ENCODE data around the gene ACVR2B.
"Not testable (repeated sequence)": the region's sequence is repeated elsewhere in the genome, so short reads cannot be mapped to it uniquely, and the experiment has no call there.

ACVR2B gene

DNA sequence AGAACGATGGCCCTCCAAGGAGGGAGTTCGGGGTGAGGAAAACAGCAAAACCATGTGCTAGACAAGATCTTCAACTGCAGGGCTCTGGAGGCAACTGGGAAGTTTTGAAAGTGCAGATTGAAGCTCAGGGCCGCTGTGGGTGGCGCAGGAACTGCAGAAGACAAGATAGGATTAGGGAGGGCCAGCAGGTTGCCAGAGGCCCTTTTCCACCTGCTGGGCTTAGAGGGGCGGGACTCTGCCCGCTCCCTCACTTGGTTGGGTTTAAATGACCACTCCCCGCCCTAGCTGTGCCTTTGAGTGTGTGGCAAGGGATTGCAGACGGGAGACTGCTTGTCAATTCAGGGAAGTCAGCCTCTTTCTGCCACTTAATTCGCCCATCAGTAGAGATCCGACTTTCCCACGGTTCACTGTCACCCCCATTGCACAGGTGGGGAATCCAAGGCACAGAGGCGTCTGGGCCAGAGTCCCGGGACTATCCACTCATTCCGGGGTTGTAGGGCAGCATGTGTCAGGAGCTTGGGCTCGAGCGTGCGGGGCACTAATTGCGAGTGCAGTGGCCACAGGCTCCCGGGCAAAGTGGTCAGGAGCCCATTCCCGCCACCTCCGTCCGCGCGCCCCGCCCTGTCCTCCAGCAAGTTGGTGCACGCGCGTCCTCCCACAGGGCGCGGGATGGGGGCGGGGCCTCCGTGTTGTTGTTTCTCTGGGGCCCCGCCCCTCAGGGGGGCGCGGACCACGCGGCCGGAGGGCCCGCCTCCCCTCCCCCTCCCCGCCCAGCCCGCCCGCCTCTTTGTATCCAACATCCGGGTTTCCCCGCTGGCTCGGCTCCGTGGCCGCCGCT, at the start of gene ACVR2B:
ACVR2B (plus strand) TSS at position 816 of the 838 bp plus-strand sequence. CDS start 433 bp downstream, outside the sequence.
- DNase-seq: peak; percentile 92

DNA sequence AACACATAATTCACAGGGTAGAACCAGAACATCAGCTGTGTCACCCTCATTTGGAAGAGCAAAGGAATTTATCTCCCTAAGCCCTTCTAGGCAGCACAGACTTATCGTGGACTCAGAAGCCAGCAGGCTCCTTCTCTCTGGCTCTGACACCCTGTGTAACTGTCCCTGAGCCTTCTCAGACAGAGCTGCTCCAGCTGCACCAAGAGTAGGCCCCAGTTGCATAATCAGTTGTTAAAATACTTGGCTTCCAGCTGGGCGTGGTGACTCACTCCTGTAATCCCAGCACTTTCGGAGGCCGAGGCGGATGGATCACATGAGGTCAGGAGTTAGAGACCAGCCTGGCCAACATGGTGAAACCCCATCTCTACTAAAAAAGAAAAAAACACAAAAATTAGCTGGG, 49.4 kb upstream of the ACVR2B start:
- DNase-seq: no peak

DNA sequence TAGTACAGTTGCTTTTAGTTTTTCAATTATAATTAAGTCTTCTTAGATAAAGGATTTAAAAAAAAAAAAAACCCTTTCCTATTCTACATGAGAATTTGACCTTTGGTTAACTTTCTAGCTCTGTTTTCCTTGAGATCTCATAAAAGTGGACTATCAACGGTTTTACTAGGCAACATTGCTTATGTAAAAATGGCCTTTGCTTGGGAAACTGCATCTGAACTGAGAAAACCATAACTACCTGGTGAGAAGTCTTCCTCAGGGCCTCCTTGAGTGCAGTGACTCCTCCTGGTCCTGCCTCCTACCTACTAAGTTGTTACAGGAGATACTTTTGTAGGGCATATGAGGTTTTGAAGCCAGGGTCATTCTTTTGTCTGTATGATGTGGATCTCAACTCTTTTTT, 42.1 kb upstream of the ACVR2B start:
- DNase-seq: no peak

DNA sequence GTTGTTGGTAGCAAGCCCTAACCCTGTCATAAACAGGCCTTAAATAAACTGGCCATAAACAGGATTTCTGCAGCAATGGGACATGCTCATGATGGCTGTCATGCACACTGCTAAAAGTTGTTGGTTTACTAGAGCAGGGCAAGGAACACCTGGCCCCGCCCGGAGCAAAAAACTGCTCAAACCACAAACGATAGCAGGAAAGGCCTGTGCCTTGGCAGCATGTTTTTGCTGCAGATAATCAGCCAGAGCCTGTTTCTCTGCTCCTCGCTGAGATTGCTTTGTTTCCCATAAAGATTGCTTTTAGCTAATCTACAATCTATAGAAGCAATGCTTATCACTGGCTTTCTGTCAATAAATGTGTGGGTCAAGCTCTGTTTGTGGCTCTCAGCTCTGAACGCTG, 32.9 kb upstream of the ACVR2B start:
- not testable (repeated sequence) for DNase-seq

DNA sequence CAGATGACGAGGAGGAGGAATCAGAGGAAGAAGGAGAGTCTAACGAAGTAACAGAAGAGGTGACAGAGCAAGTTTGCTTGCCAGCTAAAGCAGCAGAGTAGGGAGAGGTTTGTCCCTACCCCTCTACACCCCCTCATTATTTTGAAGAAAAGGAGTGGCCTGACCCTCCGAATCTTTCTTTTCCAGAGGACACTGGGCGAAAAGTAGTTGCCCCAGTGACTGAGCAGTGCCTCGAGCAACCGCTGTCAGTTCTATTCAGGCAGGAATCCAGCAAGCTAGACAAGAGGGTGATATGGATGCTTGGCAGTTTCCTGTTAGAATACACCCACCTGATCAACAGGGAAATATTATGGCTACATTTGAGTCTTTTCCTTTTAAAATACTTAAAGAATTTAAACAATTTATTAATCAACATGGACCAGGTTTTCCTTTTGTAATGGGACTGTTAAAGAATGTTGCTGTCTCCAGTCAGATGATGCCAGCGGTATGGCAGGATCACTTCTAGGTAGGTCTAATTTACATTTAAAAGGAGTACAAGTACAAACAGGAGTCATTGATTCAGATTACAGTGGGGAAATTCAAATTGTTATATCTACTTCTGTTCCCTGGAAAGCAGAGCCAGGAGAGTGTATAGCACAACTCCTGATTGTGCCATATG, 31.9 kb upstream of the ACVR2B start:
- no peak for DNase-seq

DNA sequence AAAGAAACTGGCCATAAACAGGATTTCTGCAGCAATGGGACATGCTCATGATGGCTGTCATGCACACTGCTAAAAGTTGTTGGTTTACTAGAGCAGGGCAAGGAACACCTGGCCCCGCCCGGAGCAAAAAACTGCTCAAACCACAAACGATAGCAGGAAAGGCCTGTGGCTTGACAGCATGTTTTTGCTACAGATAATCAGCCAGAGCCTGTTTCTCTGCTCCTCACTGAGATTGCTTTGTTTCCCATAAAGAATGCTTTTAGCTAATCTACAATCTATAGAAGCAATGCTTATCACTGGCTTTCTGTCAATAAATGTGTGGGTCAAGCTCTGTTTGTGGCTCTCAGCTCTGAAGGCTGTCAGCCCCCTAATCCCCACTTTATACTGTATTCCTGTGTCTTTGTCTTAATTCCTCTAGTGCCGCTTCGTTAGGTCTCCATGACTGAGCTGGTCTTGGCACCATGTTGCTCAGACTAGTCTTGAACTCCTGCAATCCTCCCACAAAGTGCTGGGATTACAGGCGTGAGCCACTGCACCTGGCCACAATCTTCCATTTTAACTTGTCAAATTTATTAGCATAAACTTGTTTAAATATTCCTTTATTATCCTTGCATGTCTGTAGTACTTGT, 26.8 kb upstream of the ACVR2B start:
- not testable (repeated sequence) for DNase-seq

DNA sequence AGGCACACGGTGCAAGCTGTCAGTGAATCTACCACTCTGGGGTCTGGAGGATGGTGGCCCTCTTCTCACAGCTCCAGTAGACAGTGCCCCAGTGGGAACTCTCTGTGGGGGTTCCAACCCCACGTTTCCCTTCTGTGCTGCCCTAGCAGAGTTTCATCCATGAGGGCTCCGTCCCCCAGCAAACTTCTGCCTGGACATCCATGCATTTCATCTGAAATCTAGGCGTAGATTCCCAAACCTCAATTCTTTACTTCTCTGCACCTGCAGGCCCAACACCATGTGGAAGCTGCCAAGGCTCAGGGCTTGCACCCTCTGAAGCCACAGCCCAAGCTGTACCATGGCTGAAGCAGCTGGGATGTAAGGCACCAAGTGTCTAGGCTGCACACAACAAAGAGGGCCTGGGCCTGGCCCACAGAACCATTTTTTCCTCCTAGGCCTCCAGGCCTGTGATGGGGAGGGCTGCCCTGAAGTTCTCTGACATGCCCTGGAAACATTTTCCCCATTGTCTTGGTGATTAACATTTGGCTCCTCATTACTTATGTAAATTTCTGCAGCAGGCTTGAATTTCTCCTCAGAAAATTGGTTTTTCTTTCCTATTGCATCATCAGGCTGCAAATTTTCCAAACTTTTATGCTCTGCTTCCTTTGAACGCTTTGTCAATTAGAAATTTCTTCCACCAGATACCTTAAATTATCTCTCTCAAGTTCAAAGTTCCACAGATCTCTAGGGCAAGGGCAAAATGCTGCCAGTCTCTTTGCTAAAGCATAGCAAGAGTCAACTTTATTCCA, 20.6 kb upstream of the ACVR2B start:
- DNase-seq: not testable (repeated sequence)

DNA sequence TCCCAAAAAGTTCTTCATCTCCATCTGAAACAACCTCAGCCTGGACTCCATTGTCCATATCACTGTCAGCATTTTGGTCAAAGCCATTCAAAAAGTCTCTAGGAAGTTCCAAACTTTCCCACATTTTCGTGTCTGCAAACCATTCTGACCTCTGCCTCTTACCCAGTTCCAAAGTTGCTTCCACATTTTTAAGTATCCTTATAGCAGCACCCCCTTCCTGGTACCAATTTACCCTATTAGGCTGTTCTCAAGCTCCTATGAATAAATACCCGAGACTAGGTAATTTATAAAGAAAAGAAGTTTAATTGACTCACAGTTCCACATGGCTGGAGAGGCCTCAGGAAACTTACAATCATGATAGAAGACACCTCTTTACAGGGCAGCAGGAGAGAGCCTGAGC, 20.0 kb upstream of the ACVR2B start:
- DNase-seq: not testable (repeated sequence)

DNA sequence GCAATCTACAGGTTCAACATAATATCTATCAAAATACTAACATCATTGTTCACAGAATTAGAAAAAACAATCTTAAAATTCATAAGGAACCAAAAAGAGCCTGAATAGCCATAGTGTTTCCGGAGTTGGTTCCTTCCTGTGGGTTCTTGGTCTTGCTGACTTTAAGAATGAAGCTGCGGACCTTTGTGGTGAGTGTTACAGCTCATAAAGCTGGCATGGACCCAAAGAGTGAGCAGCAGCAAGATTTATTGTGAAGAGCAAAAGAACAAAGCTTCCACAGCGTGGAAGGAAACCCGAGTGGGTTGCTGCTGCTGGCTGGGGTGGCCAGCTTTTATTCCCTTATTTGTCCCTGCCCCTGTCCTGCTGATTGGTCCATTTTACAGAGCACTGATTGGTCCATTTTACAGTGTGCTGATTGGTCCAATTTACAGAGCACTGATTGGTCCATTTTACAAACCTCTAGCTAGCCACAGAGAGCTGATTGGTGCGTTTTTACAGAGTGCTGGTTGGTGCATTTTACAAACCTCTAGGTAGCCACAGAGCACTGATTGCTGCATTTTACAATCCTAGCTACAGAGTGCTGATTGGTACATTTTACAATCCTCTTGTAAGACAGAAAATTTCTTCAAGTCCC, 15.1 kb upstream of the ACVR2B start:
- not testable (repeated sequence) for DNase-seq

DNA sequence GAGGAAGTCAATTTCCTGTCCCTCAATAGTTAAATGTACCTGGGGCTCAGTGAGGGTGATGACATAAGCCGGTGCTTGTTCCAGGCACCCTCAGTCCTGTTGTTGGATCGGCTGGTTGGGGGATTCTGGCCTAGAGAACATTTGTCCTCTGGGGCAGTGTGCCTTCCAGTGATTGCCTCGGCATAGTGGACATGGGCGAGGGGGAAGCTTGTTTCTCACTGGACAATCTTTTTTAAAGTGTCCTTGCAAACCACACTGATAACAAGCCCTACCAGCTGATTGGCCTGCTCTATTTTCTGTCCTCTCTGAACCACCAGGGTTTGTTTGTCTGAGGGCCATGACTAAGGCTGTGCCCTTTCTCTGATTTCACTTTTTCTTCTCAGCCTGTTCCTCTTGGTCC, 10.5 kb upstream of the ACVR2B start:
- DNase-seq: not testable (repeated sequence)

DNA sequence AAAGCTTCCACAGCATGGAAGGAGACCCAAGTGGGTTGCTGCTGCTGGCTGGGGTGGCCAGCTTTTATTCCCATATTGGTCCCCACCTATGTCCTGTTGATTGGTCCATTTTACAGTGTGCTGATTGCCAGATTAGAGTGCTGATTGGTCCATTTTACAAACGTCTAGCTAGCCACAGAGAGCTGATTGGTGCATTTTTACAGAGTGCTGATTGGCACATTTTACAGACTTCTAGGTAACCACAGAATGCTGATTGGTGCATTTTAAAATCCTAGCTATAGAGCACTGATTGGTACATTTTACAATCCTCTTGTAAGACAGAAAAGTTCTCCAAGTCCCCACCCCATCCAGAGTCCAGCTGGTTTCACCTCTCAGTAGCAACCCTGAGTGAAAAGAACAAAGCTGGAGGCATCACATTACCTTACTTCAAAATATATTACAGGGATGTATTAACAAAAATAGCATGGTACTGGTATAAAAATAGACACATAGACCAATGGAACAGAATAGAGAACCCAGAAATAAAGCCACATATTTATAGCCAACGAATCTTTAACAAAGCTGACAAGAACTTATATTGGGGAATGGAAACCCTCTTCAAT, 7.5 kb upstream of the ACVR2B start:
- no peak for DNase-seq

DNA sequence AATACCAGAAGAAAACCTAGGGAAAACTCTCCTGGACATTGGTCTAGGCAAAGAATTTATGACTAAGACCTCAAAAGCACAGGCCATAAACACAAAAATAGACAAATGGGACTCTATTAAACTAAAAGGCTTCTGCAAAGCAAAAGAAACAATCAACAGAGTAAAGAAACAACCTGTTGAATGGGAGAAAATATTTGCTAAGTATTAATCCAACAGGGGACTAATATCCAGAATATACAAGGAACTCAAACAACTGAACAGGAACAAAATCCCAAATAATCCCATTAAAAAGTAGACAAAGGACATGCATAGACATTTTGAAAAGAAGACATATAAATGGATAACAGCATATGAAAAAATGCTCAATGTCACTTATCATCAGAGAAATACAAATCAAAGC, 6.9 kb upstream of the ACVR2B start:
- DNase-seq: no peak

DNA sequence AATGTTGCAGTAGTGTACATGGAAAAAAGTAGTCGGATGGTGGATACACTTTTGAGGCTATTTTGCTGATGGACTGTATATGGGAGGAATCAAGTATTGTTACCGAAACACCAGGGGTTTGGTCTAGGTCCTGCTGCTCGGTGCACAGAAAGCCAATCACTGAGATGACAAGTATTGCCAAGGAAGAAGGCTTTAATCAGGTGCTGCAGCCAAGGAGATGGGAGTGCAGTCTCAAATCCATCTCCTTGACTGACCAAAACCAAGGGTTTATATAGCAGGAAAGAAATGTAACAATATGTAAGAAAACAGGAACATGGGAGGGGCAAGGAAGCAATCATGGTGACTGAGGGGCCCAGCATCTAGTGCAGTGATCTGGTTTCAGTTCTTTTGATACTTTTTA, 2.8 kb upstream of the ACVR2B start:
- no peak for DNase-seq

DNA sequence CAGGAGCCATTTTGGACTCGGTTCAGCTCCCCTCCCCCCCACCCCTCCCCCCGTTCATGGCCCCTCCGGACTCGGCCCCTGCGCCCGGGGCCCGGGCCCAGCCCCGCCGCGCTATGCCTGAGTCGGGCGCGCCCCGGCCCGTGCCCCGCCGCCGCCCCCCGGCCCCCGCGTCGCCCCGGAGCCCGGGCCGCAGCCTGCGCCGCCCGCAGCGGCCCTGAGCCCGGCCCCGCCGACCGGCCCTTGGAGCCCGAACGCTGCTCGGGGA, 155 bp downstream of the ACVR2B start:
- no peak for DNase-seq

DNA sequence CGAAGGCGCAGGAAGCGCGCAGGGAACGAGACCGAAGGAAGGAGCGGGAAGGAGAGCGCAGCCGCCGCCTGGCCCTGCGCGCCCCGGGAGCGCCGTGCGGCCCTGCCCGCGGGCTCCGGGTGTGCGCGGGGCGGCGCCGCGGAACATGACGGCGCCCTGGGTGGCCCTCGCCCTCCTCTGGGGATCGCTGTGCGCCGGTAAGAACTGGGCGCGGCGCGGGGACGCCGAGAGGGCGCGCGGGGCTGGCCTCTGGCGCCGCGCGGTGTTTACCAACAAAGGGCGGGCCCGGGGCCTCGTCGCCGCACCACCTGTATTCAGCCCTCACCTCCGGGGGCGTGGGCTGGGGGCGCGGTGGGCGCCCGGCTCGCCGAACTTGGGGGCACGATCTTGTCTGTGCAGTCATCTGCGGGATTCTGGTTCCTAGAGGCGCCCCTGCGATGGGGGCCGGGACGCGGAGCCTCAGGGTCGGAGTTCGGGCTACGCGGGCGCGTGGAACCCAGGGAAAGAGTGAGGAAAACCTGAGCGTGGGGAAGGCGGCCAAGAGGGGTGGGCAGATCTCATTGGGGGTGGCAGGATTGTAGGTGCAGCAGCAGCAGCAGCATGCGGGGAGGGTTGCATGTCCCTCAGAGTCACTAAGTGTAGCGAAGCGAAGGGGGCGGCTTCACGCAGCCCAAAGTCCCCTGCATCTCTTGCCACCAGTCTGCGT, 641 bp downstream of the ACVR2B start:
- DNase-seq: peak; percentile 55

DNA sequence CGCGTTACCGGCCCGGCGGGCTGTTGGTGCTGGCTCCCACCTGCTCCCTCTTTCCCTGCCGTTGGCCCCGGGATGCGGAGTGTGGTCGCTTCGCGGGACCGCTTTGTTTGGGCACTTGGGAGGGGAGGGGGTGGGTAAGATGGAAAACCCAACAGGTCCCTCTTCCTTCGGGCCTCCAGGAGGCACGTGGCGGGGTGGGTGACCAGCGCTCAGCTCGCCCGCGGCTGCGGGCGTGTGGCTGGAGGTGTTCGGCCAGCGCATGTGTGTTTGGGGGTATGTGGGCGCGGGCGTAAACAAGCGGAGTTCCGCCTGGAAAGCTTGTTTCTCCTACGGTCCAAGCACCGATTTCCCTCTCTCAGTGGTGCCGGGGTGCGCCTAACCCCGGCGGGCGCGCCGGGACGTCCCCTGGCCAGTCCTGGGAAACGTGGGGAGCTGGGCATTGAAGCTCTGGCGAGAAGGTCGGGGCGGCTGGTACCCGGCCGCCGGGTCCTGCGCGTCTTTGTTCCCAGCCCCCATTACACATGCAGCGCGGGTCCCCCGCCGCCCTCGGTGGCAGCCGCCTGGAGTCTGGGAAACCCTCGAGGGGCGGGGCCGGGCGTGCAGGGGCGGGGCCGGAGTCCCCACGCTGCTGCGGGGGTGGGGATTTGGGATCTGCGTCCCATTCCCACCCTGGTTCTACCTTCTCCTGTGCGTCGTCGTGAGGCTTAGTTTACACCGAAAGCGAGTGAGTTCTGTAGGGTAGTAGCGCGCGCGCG, 1.4 kb downstream of the ACVR2B start:
- DNase-seq: peak; percentile 79

DNA sequence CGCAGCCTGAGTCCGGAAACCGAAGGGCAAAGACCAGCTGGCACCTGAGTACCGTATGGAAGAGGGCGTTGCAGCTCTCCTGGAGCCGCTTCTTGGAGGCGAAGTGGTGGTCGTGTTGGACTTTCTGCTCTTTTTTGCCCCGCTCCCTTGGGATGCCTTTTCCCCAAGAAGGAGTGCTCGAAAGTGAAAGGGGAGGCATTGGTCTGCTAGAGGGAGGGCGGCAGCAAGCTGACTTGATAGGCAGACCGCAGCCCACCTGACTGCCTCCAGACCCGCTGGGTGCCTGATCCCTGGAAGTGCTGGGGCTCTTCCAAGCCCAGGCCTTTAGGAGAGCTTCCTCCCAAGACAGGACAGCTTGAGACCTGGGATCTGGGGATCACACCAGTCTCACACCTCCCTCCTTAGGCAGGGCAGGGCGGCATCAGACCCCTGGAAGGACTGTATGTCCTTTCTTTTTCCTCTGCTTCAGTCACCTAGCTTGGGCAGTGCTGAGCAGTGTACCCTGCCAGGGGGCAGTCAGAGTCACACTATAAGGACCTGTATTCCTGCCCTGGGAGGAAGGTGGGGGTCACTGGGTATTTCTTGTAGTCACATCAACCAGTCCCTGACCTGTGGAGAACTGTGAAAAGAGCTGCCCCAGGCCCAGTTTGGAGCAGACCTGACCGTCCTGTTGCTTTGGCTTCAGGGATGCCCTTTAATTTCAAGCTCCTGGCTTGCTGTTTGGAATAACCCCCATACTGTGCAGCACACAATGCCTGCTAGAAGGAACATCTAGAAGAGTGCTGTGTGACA, 2.1 kb downstream of the ACVR2B start:
- no peak for DNase-seq

DNA sequence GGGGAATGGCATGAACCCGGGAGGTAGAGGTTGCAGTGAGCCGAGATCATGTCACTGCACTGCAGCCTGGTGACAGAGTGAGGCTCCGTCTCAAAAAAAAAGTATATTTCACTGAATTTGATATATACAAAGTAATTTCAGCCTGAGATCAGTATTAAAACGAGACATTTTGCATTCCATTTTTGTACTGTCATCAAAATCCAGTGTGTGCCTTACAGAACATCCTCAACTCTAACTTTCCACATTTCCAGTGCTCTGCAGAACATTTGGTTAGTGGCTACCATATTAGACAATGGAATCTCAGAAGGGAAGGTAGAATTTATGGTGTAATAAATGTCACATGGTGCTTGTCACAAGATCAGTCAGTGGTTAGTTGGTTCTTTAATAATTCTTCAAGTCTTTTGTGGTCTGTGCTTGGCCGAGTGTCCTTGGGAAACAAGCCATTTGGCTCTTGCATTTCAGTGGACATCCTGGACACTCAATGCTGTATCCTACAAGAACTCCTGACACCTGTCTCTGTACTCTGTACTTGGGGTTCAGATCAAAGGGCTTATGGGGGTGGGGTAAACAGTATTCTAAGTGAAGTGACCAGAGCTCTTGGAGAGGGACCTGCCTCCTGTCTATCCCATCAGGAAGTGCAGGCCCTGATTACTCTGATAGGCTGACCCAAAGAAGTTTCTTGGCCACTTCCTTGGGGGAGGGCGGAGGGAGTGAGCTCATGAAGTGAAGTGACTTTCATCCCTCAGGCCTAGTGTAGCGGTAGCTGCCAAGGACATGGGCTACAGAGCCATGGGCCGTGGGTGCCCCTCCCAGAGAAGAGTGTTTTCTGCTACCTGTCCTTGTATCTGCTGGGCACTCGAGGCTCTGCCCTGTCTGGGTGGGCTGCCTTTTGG, 3.7 kb downstream of the ACVR2B start:
- no peak for DNase-seq
